COLO668 (cell line): ENCODE data around the gene ASIP.
"Not testable (repeated sequence)": the region's sequence is repeated elsewhere in the genome, so short reads cannot be mapped to it uniquely, and the experiment has no call there.

Experiments
- DNase-seq: peaks from one replicate; lab custom pipeline; 2025; ENCODE audit not compliant: unreplicated experiment; lab: John Stamatoyannopoulos, UW

The ASIP gene

GRCh38 chr20:34240693-34241615, at the start of gene ASIP:
Gene ASIP, plus strand, starts transcription at chr20:34241423. Its CDS starts 18,952 bp downstream, at chr20:34260375.
- DNase-seq: no peak

GRCh38 chr20:34193051-34193450, 48.2 kb upstream of the ASIP start:
- DNase-seq: no peak

DNA sequence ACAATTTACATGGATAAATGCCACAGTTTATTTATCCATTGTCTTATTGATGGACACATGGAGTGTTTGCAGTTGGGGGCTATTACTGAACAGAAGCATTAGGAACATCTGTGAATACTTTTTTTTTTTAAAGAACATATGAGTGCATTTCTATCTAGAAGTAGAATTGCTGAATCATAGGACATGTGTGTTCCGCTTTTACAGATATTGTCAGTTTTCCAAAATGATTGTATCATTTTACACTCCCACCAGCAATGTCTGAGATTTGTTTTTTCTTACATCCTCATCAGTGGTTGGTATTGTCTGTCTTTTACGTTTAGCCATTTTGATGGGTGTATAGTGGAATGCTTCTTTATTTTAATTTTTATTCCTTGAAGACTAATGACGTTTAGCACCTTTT, 42.0 kb upstream of the ASIP start:
- DNase-seq: no peak

DNA sequence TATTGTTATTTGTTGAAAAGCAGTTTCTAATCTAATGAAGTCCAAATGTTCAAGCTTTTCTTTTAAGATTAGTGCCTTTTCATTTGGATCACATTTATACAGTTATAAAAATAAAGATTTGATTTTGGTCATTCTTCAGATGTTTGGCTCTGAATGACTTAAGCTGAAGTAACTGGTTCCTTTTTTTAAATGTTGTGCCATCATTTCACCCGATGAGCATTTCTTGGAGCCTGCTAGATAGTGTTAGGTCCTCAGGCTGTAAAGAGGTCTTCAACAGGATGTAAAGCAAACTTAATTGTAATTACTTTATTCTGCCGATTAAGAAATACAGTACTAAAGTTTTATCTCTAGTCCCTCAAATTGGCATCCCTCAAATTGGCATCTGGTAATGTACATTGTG, 41.2 kb upstream of the ASIP start:
- DNase-seq: no peak

DNA sequence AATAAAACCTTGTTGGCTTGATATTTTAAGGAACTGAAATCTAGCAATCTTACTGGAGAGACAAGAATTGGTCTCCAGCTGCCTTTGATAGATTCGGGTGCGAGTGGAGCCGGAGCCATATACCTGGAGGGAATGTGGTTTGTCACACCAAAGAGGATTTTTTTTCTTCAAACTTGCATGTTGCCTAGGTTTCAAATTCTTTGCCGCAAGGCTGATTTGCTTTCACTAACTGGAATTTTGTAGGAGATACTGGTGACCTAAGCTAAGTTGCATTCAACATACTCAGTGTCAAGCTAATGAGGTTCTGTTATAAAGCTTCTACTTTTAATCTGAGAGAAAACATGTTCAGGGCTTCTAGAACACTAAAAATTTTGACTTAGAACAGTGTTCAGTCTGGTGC, 39.7 kb upstream of the ASIP start:
- no peak for DNase-seq

GRCh38 chr20:34205172-34205880, 35.9 kb upstream of the ASIP start:
- DNase-seq: not testable (repeated sequence)

- DNase-seq: no peak
These were observed 32.1 kb upstream of the ASIP start for GRCh38 chr20:34209111-34209510.

GRCh38 chr20:34210271-34210670, 31.0 kb upstream of the ASIP start:
- no peak for DNase-seq

- DNase-seq: no peak
These were observed 29.6 kb upstream of the ASIP start for GRCh38 chr20:34211591-34211990.

DNA sequence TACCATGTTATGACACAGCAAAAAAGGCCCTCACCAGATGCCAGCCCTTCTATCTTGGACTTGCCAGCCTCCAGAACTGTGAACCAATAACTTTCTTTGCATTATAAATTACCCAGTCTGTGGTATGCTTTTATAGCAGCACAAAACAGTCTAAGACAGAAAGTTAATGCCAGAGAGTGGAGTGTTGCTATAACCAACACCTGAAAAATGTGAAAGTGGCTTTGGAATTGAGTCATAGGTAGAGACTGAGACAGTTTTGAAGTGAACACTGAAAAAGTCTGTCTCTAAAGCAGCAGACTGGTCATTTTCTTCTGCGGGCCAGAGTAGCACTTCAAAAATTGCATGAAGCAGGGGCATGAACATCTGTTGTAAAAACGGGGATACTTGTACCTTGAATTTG, 28.0 kb upstream of the ASIP start:
- no peak for DNase-seq

DNA sequence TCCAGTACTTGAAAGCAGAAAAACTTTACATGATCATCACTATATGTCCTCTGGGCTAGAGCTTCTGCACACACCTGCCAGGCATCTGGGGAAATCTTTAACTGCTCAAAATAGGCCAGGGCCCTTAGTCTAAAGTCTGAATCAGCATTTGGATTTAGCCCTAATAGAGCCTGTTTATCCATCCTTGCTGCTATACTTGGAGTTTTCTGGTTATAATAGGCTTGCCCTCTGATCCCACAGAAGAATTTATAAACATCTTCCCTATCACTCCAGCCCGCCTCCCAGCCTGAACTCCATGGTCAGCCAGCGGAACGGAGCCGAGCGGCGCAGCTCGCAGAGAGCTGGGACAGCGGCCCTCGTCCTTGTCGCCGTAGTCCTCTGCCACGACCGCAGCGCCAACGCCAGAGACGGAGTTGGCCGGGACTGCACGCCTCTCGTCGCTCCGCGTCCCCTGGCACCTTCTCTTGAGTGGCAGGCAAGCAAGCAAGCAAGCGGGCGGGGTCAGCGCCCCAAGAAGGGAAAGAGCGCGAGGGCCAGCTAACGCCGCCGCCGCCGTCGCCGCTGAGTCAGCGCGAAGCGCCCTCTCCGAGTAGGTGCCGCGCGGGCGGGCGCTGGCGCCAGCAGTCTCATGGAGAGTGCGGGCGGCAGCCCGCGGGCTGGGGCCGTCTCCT, 25.4 kb upstream of the ASIP start:
- DNase-seq: peak; percentile 91

DNA sequence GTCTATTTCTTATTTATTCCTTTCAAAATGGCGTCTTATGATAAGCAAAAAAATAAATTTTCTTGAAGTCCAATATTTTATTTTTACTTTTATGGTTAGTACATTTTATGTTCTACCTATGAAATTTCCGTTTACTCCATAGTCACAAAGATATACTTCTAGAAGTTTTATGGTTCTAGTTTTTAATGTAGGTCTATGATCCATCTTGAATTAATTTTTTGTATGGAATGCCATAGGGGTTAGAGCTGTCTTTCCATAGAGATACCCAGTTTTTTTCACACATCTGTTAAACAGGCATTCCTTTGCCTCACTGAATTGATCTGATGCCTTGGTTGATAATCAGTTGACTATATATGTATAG, 24.9 kb upstream of the ASIP start:
- no peak for DNase-seq

DNA sequence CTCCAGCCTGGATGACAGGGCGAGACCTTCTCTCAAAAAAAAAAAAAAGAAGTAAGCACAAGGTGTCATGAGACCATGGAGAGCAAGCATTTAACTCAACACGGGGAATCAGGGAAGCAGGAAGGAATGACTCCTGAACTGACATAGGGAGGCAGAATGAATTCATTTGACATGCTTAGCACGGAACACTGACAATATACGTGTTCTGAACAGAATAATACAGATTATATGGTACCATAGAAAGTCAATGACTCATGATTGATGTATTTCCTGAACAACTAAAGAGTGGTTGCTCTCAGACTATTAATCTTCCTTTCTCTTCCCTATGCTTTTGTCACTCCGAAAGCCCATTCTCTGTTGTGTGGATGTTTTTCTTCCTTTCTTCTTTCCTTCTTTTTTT, 20.7 kb upstream of the ASIP start:
- DNase-seq: no peak

- no peak for DNase-seq
These were observed 19.0 kb upstream of the ASIP start for GRCh38 chr20:34222208-34222607.

DNA sequence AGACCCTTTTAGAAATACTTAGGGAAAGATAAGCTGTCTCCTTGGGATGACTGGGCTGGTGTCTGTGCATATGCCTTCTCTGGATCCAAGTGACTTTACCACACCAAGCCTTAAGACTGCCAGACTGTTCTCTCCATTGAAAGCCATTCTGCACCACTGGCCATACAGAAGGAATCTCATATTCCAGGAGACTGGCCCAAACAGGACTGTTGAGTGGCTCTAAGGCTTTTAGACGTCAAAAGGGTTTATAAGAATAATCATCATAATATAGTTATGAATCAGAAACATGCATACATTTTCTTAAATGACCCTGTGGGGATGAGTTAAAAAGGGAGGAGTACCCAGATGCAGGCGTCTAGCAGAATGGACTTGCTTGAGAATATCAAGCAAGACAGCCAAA, 17.0 kb upstream of the ASIP start:
- DNase-seq: not testable (repeated sequence)

DNA sequence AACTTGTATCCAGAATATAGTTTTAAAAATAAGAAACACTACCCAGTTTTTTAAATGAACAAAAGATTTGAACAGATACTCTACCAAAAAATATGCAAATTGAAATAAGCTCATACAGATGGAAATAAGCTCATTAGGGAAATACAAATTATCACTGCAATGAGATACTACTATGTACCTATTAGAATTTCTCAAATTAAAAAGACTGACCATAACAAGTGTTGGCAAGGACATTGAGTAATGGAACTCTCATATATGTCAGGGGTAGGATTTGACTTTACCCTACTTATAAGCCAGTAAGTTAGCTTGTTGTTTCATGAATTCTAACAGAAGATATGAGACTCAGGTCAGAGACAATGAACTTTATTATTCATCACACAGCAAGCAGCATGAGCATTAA, 9.6 kb upstream of the ASIP start:
- DNase-seq: no peak

- no peak for DNase-seq
These were observed 8.6 kb upstream of the ASIP start for GRCh38 chr20:34232494-34233087.

GRCh38 chr20:34233687-34234086, 7.5 kb upstream of the ASIP start:
- DNase-seq: no peak

- no peak for DNase-seq
These were observed 5.3 kb upstream of the ASIP start for GRCh38 chr20:34235875-34236274.

GRCh38 chr20:34237942-34238341, 3.3 kb upstream of the ASIP start:
- no peak for DNase-seq

- no peak for DNase-seq
These were observed 1.1 kb upstream of the ASIP start for GRCh38 chr20:34240121-34240520.
